ENCODE measurements around the gene MRRF.

MRRF gene

GRCh38 chr9:122263699-122264349 is 858 bp upstream of the MRRF start:
- H3K27ac ChIP-seq = peak overlapping the region in 20 of 21 experiments; percentile 73 to 99 (median 93)
- H3K4me3 ChIP-seq = peak overlapping the region; percentile 62 to 88 (median 67)

- Histone ChIP-seq H3K4me3 (peak overlapping the region; percentile 62 to 88 (median 67)), H3K27ac (peak overlapping the region; percentile 64 to 99 (median 93))
These were observed 650 bp downstream of the MRRF start for GRCh38 chr9:122265149-122265915.

- H3K27ac ChIP-seq = no peak overlapping the region
- no peak overlapping the region for H3K4me3 ChIP-seq
These were observed 3.5 kb downstream of the MRRF start for GRCh38 chr9:122268041-122268814.

GRCh38 chr9:122274055-122274454 is 9.4 kb downstream of the MRRF start:
- no peak overlapping the region for H3K27ac ChIP-seq
- H3K4me3 ChIP-seq = no peak overlapping the region

- Histone ChIP-seq H3K4me3 (no peak overlapping the region), H3K27ac (no peak overlapping the region)
These were observed 11.4 kb downstream of the MRRF start for GRCh38 chr9:122276096-122276495.

GRCh38 chr9:122277285-122277897 is 12.7 kb downstream of the MRRF start:
- Histone ChIP-seq H3K27ac (no peak overlapping the region), H3K4me3 (no peak overlapping the region)

GRCh38 chr9:122281368-122281767 is 16.7 kb downstream of the MRRF start:
- no peak overlapping the region for H3K4me3 ChIP-seq
- no peak overlapping the region for H3K27ac ChIP-seq

GRCh38 chr9:122286764-122287163 is 22.1 kb downstream of the MRRF start:
- peak overlapping the region in 1 of 21 experiments; percentile 1 for H3K27ac ChIP-seq
- H3K4me3 ChIP-seq = no peak overlapping the region

- Histone ChIP-seq H3K4me3 (no peak overlapping the region), H3K27ac (peak overlapping the region in 1 of 21 experiments; percentile 30)
These were observed 22.6 kb downstream of the MRRF start for GRCh38 chr9:122287214-122287720.

GRCh38 chr9:122291458-122291857 is 26.8 kb downstream of the MRRF start:
- Histone ChIP-seq H3K27ac (no peak overlapping the region), H3K4me3 (no peak overlapping the region)

GRCh38 chr9:122294531-122294930 is 29.8 kb downstream of the MRRF start:
- H3K27ac ChIP-seq = no peak overlapping the region
- H3K4me3 ChIP-seq = no peak overlapping the region

GRCh38 chr9:122297512-122297911 is 32.8 kb downstream of the MRRF start:
- H3K27ac ChIP-seq = no peak overlapping the region
- H3K4me3 ChIP-seq = no peak overlapping the region

GRCh38 chr9:122302237-122303093 is 37.8 kb downstream of the MRRF start:
- Histone ChIP-seq H3K27ac (no peak overlapping the region), H3K4me3 (no peak overlapping the region)

- H3K4me3 ChIP-seq = no peak overlapping the region
- H3K27ac ChIP-seq = peak overlapping the region in 5 of 21 experiments; percentile 10 to 57 (median 22)
These were observed 42.4 kb downstream of the MRRF start for GRCh38 chr9:122307061-122307460.

- no peak overlapping the region for H3K27ac ChIP-seq
- no peak overlapping the region for H3K4me3 ChIP-seq
These were observed 43.2 kb downstream of the MRRF start for GRCh38 chr9:122307925-122308324.

GRCh38 chr9:122309861-122310260 is 45.2 kb downstream of the MRRF start:
- Histone ChIP-seq H3K27ac (no peak overlapping the region), H3K4me3 (no peak overlapping the region)

GRCh38 chr9:122314165-122314564 is 49.5 kb downstream of the MRRF start:
- H3K4me3 ChIP-seq = no peak overlapping the region
- H3K27ac ChIP-seq = no peak overlapping the region

GRCh38 chr9:122315534-122315933 is 50.9 kb downstream of the MRRF start:
- no peak overlapping the region for H3K27ac ChIP-seq
- H3K4me3 ChIP-seq = no peak overlapping the region

GRCh38 chr9:122318284-122318683 is 53.6 kb downstream of the MRRF start:
- H3K4me3 ChIP-seq = no peak overlapping the region
- no peak overlapping the region for H3K27ac ChIP-seq

Measured in skin epidermis (tissue), 12 donors.